K562 (cell line): Measurements from ENCODE around the gene SLC25A10. TPM values are rescaled to one million over a fixed set of nuclear protein-coding genes. Genes with fewer than 3 reads are reported as not detected.
A peak's percentile ranks its signal among the peaks of the same experiment; 100 is the strongest.

Experiments
- CBFA2T2 ChIP-seq: fragments of 450-650 bp; conservative IDR thresholded peaks from 2 replicates; pipeline ENCODE4 v1.6.1; 2017; ENCODE audit warnings: mild to moderate bottlenecking
- CREB5 ChIP-seq: fragments of 250-450 bp; sonication (Bioruptor Pico); IDR thresholded peaks from 2 replicates; pipeline ENCODE4 v1.5.0; 2020; ENCODE audit warnings: mild to moderate bottlenecking
- ETV6 ChIP-seq, 3 experiments: fragments of 150-350 bp in 1 of 3; sonication (generic) in 1 of 3; formaldehyde crosslinking in 1 of 3; IDR thresholded peaks; 2 replicates each; pipeline versions ENCODE4 v1.6.1 to v1.8.0; 2014 to 2022; ENCODE audit warnings: borderline replicate concordance in 2 of 3, low read depth in 2 of 3, antibody characterized with exemption in 1 of 3, low read length in 1 of 3, mild to moderate bottlenecking in 1 of 3, missing genetic modification reagents in 1 of 3
- HBP1 ChIP-seq: fragments of 450-650 bp; formaldehyde crosslinking; IDR thresholded peaks from 2 replicates; pipeline ENCODE4 v1.4.0; 2022; ENCODE audit warnings: missing genetic modification characterization
- IRF1 ChIP-seq: sonication (generic); formaldehyde crosslinking; IDR thresholded peaks from 2 replicates; pipeline ENCODE4 v1.8.0; 2022; ENCODE audit warnings: missing genetic modification reagents, mild to moderate bottlenecking, borderline replicate concordance
- JUN ChIP-seq, 2 experiments: sonication (generic) in 1 of 2; formaldehyde crosslinking in 1 of 2; IDR thresholded peaks; 2 replicates each; pipeline versions ENCODE4 v1.6.1 to v1.8.0; 2012 to 2022; ENCODE audit warnings: borderline replicate concordance in 2 of 2, mild to moderate bottlenecking in 2 of 2, improper control_type of control experiment in 1 of 2, low read depth in 1 of 2, low read length in 1 of 2, missing genetic modification reagents in 1 of 2
- RBM22 ChIP-seq: fragments of 200-400 bp; formaldehyde crosslinking; IDR thresholded peaks from 2 replicates; pipeline ENCODE4 v1.6.1; 2018; ENCODE audit warnings: low read length, low read depth; ENCODE audit not compliant: poor library complexity, severe bottlenecking
- TSHZ1 ChIP-seq: fragments of 250-450 bp; sonication (Bioruptor Pico); IDR thresholded peaks from 2 replicates; pipeline ENCODE4 v1.4.0; 2020; ENCODE audit warnings: mild to moderate bottlenecking, moderate library complexity
- XRCC5 ChIP-seq: fragments of 200-400 bp; formaldehyde crosslinking; IDR thresholded peaks from 2 replicates; pipeline ENCODE4 v1.6.1; 2017; ENCODE audit warnings: low read depth, mild to moderate bottlenecking, low read length
- YY1 ChIP-seq, 3 experiments: IDR thresholded peaks; 2 replicates each; pipeline ENCODE4 v1.6.1; 2011; ENCODE audit warnings: low read length in 2 of 3, mild to moderate bottlenecking in 2 of 3, moderate library complexity in 2 of 3, borderline replicate concordance in 1 of 3, control low read depth in 1 of 3, low read depth in 1 of 3; ENCODE audit not compliant: insufficient read depth in 3 of 3, insufficient replicate concordance in 2 of 3, control insufficient read depth in 1 of 3, insufficient read length in 1 of 3; ENCODE audit errors: extremely low read depth in 1 of 3
- ZBTB8A ChIP-seq: fragments of 450-650 bp; IDR thresholded peaks from 2 replicates; pipeline ENCODE4 v1.6.1; 2018; ENCODE audit warnings: mild to moderate bottlenecking, moderate library complexity; ENCODE audit not compliant: partially characterized antibody
- ZNF445 ChIP-seq: fragments of 250-450 bp; sonication (Bioruptor Pico); IDR thresholded peaks from 2 replicates; pipeline ENCODE4 v1.4.0; 2020; ENCODE audit warnings: low read depth, mild to moderate bottlenecking, moderate library complexity
- ZNF57 ChIP-seq: fragments of 450-650 bp; formaldehyde crosslinking; IDR thresholded peaks from 2 replicates; pipeline ENCODE4 v1.4.0; 2020; ENCODE audit warnings: mild to moderate bottlenecking, moderate library complexity
- polyA plus RNA-seq, 8 experiments: library from polyadenylated mRNA; depleted of rRNA in 4 of 8; stranded (reverse) in 5 of 8; unstranded in 3 of 8; fragments of >200 nt; fragmentation: Nextera tagmentation in 2 of 8; fragmentation: Illumina TruSeq in 1 of 8; extraction: Ambion mirVana in 2 of 8; extraction: Trizol in 1 of 8; gene quantifications; 2 replicates each; pipeline versions ENCODE4 v1.2.1 to v1.2.3, GENCODE V29; 2011 to 2014; ENCODE audit warnings: inconsistent platforms in 1 of 8, missing spikeins in 1 of 8
- total RNA-seq, 7 experiments: library from RNA; depleted of rRNA in 6 of 7; stranded (reverse); fragments of >200 nt in 6 of 7; fragmentation: Illumina TruSeq in 2 of 7; extraction: Trizol in 2 of 7; gene quantifications; 2 replicates each; pipeline versions ENCODE4 v1.2.1 to v1.2.3, GENCODE V29; 2011 to 2021; ENCODE audit warnings: low replicate concordance in 1 of 7
- TF ChIP-seq, protein P1 (sequence below): fragments of 200-800 bp; sonication (Bioruptor generic); IDR thresholded peaks from 2 replicates; pipeline ENCODE4 v1.6.1; 2017; ENCODE audit warnings: missing genetic modification characterization, missing compliant biosample characterization

SLC25A10 gene
- total and polyA plus RNA-seq, 9 of the 15 experiments (the other 6 are each of a cell fraction or from before 2014, with no cell fraction given): 0.10 to 85.6 (median 34.3) TPM

DNA sequence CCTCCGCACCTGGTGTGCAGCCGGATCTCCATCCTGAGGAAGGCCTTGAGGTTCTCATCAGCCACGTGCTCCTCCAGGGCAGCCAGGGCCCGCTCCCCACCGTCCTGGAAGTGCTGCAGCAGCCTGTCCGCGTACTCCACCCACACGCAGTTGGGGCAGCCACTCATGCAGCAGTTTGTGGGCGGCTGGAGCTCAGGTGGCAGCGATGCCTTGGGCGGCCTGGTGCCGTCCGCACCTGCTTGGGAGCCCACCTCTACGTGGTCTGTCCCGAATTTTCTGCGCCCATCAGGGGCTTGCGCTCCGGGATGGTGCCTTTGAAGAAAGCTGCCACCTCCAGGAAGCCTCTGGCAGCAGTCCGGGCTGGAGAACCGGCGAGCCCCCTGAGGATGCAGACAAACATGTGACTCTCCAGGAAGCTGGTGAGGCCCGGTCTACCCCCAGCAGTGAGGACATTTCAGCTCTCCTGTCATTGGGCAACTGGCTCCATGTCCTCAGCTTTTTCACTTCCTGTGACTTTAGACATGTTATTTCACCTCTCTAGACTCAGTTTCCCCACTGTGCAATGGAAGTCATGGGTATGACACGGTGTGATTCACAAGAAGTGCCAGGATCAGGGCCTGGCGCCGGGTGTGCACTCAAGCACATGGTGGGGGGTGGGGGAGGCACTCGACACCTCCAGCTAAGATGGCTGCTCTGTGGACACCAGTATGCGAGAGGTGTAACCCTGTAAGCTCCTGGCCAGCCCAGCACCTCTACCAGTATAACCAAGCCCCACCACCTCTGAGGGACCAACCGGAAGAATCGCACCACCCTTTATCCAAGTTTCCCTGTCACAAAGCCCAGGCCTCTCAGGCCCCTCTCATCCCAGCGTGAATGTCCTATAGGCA lies 46.6 kb upstream of the SLC25A10 start (continued):
- peak; percentile 83 for TF ChIP-seq TSHZ1 (CRISPR knock-in tag)
- no peak for TF ChIP-seq ETV6 (IDR thresholded peaks at IDR 0.05; ENCODE audit: borderline replicate concordance in 1 of 2, low read depth in 2 of 2, low read length in 1 of 2)
- no peak for TF ChIP-seq ETV6 (CRISPR knock-in tag; IDR thresholded peaks at IDR 0.05; ENCODE audit: borderline replicate concordance)
- TF ChIP-seq XRCC5: no peak
- TF ChIP-seq ZNF57 (CRISPR knock-in tag): no peak
- TF ChIP-seq CREB5 (CRISPR knock-in tag): peak; percentile 41; the same call in 1 of the 2 replicates
- TF ChIP-seq ZBTB8A: no peak
- peak; percentile 61; the same call in 1 of the 2 replicates for TF ChIP-seq ZNF445 (CRISPR knock-in tag)
- no peak for TF ChIP-seq CBFA2T2
- TF ChIP-seq IRF1 (CRISPR knock-in tag): no peak
- TF ChIP-seq, protein P1, sequence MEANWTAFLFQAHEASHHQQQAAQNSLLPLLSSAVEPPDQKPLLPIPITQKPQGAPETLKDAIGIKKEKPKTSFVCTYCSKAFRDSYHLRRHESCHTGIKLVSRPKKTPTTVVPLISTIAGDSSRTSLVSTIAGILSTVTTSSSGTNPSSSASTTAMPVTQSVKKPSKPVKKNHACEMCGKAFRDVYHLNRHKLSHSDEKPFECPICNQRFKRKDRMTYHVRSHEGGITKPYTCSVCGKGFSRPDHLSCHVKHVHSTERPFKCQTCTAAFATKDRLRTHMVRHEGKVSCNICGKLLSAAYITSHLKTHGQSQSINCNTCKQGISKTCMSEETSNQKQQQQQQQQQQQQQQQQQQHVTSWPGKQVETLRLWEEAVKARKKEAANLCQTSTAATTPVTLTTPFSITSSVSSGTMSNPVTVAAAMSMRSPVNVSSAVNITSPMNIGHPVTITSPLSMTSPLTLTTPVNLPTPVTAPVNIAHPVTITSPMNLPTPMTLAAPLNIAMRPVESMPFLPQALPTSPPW (CRISPR knock-in tag): peak; percentile 51
- 0 out of 2 replicates have a peak, but pooled peaks have one; percentile 29 for TF ChIP-seq JUN (IDR thresholded peaks at IDR 0.05; ENCODE audit: borderline replicate concordance, low read depth, low read length)
- no peak for TF ChIP-seq JUN (CRISPR knock-in tag; IDR thresholded peaks at IDR 0.05; ENCODE audit: borderline replicate concordance)
- peak; percentile 75 to 95 (median 85) for TF ChIP-seq YY1 (IDR thresholded peaks at IDR 0.05; ENCODE audit: borderline replicate concordance in 1 of 3, control insufficient read depth in 1 of 3, extremely low read depth in 1 of 3, insufficient read depth in 3 of 3, insufficient read length in 1 of 3, insufficient replicate concordance in 2 of 3, low read depth in 1 of 3, low read length in 2 of 3)
- peak; percentile 86; the same call in 1 of the 2 replicates for TF ChIP-seq HBP1 (CRISPR knock-in tag)
- TF ChIP-seq RBM22: no peak
